NCI-H2081 treated with DMSO at 0.1 percent for 48 hours (cell line): ENCODE measurements around the gene TGFBI.

Experiments used
- DNase-seq: peaks from one replicate; lab custom pipeline; 2025; lab: John Stamatoyannopoulos, UW

The TGFBI gene

GRCh38 chr5:136065588-136065987 is 36.8 kb downstream of the TGFBI start:
- DNase-seq = no peak

- DNase-seq = no peak
Observed at GRCh38 chr5:136066661-136067271, 38.0 kb downstream of the TGFBI start.

- DNase-seq = no peak
Observed at GRCh38 chr5:136067422-136067821, 38.6 kb downstream of the TGFBI start.

- DNase-seq = no peak
Observed at GRCh38 chr5:136070486-136071285, 41.9 kb downstream of the TGFBI start.

GRCh38 chr5:136073714-136074529 is 45.1 kb downstream of the TGFBI start:
- DNase-seq = no peak

- DNase-seq = no peak
Observed at GRCh38 chr5:136075466-136075891, 46.7 kb downstream of the TGFBI start.

- no peak for DNase-seq
Observed at GRCh38 chr5:136076067-136076466, 47.3 kb downstream of the TGFBI start.

- no peak for DNase-seq
Observed at GRCh38 chr5:136076881-136077445, 48.2 kb downstream of the TGFBI start.

GRCh38 chr5:136079195-136079985 is 50.6 kb downstream of the TGFBI start:
- no peak for DNase-seq

GRCh38 chr5:136080113-136080482 is 51.3 kb downstream of the TGFBI start:
- no peak for DNase-seq

- no peak for DNase-seq
Observed at GRCh38 chr5:136080483-136081216, 51.9 kb downstream of the TGFBI start.

GRCh38 chr5:136081217-136081591 is 52.4 kb downstream of the TGFBI start:
- DNase-seq = no peak

GRCh38 chr5:136082390-136083193 is 53.8 kb downstream of the TGFBI start:
- DNase-seq = no peak

GRCh38 chr5:136084698-136085097 is 55.9 kb downstream of the TGFBI start:
- no peak for DNase-seq

GRCh38 chr5:136086783-136087566 is 58.2 kb downstream of the TGFBI start:
- no peak for DNase-seq

- DNase-seq = no peak
Observed at GRCh38 chr5:136087961-136088871, 59.4 kb downstream of the TGFBI start.

- no peak for DNase-seq
Observed at GRCh38 chr5:136089791-136090190, 61.0 kb downstream of the TGFBI start.

- DNase-seq = no peak
Observed at GRCh38 chr5:136090319-136090718, 61.5 kb downstream of the TGFBI start.
